Stimulated activated CD4-positive, alpha-beta T cell treated with anti-CD3 and anti-CD28 coated beads, TNF-alpha, amount 100 ng/mL, for 48 hours (primary cell): ENCODE measurements around the gene SBF2.
"Not testable (repeated sequence)": the region's sequence is repeated elsewhere in the genome, so short reads cannot be mapped to it uniquely, and the experiment has no call there.

ENCODE experiments used
- DNase-seq, 3 donors: peaks; one replicate each; pipeline ENCODE4 v3.0.0-alpha.2; 2020; ENCODE audit warnings: low read depth in 3 of 3

SBF2 gene

DNA sequence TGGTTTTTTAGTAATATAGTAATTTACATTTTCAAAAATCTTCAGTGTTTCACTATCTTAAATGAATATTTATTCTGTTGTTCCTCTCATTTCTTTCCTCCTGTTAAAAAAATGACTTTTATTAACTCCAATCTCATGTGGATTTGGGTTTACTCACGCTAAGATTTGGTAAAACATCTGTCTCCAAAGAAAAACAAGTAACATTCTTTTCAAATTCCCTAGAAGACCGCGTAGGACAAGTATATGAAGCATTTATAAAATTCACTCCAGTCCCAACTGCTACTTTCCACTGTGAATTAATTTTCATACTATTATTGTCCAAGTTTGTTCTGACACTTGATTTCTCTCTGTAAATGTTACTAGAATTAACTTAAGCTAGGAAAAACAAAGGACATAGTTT, 26.2 kb downstream of the SBF2 start:
- no peak for DNase-seq

- no peak for DNase-seq
Measured at GRCh38 chr11:10265936-10266335, 28.1 kb downstream of the SBF2 start.

GRCh38 chr11:10264716-10265115, 29.3 kb downstream of the SBF2 start:
- DNase-seq, result not testable (repeated sequence)

GRCh38 chr11:10263929-10264328, 30.1 kb downstream of the SBF2 start:
- no peak for DNase-seq

GRCh38 chr11:10261821-10262220, 32.2 kb downstream of the SBF2 start:
- DNase-seq, result no peak

- DNase-seq, result no peak
Measured at GRCh38 chr11:10257478-10257877, 36.5 kb downstream of the SBF2 start.

- DNase-seq, result no peak
Measured at GRCh38 chr11:10255388-10256125, 38.5 kb downstream of the SBF2 start.

DNA sequence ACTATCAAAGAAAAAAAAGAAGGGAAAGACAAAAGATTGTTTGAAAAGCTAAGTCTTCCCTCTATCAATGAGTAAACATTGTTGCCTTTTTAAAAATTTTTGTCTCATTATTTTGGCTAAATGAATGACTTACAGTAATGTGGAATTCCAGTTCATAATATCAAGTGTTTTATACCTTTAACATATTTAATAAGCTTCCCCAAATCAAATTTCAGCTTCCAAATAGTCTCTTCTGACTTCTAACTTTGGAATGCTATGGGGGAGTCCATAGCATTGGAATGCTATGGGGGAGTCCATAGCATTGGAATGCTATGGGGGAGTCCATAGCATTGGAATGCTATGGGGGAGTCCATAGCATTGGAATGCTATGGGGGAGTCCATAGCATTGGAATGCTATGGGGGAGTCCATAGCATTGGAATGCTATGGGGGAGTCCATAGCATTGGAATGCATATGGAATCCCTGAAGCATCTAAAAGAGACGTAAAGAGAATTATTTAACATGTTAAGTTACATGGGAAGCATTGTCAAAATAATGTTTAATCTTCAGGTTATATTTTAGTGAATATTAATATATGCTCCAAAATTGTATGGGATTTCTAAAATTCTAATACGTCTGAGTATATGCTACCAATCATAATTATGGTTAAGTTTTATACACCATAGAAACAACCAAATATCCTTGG, 44.4 kb downstream of the SBF2 start:
- not testable (repeated sequence) for DNase-seq

- no peak for DNase-seq
Measured at GRCh38 chr11:10247011-10247410, 47.0 kb downstream of the SBF2 start.

- DNase-seq, result no peak
Measured at GRCh38 chr11:10243896-10244575, 50.0 kb downstream of the SBF2 start.

GRCh38 chr11:10236840-10237239, 57.2 kb downstream of the SBF2 start:
- no peak for DNase-seq

- no peak for DNase-seq
Measured at GRCh38 chr11:10233581-10233980, 60.4 kb downstream of the SBF2 start.

GRCh38 chr11:10232756-10233155, 61.3 kb downstream of the SBF2 start:
- no peak for DNase-seq

GRCh38 chr11:10231803-10232202, 62.2 kb downstream of the SBF2 start:
- DNase-seq, result not testable (repeated sequence)

DNA sequence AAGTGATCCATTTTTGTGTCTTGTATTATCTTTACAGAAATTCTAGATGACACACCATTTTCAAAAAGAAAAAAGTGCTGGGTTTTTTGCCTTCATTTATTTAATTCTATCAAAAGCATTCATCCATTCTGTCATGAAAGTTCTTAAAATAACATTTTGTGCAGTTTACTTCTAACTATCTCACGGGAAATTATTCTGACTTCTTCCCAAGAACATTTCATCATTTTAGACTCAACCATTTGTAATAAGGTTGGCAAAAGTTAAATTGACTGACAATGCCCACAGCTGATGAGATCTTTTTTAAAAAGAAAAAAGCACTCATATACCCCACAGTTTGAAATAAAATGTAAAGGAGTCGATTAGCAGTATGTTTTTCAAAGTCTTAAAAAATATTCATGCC, 68.5 kb downstream of the SBF2 start:
- no peak for DNase-seq

DNA sequence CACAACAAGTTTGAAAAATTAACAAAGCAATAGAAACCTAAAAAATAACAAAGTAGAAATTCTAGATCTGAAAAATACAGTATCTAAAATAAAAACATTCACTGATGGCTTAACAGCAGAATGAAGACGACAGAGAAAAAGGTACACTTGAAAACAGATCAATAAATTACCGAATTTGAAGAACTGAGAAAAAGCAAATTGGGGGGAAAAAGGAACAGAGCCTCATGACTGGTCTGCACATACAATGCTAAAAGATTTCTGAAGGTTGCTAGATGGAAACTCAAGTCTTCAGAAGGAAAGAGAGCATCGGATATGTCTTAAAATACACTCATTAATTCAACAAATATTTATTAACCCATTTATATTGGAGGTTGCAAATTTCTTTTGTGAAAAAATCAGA, 71.6 kb downstream of the SBF2 start:
- DNase-seq, result no peak

DNA sequence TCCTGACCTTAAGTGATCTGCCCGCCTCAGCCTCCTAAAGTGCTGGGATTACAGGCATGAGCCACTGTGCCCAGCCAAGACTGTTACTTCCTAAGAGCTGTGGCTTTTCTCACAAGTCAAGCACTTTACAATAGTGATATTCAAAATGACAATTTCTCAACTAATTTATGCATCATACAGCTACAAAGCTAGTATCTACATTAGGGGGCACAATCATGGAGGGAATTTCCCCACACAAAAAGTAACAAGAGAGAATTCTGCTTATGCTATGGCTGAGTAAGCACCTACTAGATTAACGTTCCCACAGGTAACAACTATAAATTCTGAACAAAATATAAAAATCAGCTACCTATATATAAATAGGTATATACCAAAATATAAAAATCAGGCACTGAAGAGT, 72.7 kb downstream of the SBF2 start:
- DNase-seq, result no peak

GRCh38 chr11:10211470-10211869, 82.5 kb downstream of the SBF2 start:
- no peak for DNase-seq

- no peak for DNase-seq
Measured at GRCh38 chr11:10209326-10209725, 84.7 kb downstream of the SBF2 start.

- DNase-seq, result no peak
Measured at GRCh38 chr11:10208131-10208575, 85.9 kb downstream of the SBF2 start.

DNA sequence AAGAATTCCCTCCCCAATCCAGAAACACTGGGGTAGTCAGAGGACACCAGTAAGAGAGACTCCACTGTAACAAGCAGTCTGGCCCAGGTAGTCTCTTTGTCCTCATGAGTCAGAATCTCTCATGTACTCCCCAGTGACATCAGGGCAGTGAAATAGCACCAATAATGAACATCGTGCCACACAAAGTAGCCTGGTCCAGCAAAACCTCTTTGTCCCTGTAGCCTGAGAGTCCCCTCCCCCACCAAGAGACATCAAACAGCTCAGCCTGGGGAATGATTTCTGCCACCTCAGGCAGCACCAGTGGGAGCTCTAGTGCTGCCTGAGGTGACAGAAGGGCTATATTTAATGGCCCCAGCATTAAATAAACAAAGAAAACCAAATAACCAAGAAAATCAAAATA, 88.1 kb downstream of the SBF2 start:
- DNase-seq, result no peak

DNA sequence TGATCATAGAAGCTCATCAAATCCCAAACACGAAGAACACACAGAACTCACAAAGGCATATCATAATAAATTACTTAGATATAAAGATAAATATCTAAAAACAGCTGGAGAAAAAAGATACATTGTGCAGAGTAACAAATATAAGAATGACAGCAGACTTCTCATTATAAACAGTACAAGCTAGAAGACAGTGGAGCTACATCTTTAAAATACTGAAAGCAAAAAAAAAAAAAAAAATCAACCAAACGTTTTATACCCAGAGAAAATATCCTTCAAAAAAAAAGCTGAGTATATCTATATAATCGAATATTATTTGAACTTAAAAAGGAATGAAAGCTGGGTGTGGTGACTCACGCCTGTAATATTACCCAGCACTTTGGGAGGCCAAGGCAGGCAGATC, 90.0 kb downstream of the SBF2 start:
- DNase-seq, result no peak

DNA sequence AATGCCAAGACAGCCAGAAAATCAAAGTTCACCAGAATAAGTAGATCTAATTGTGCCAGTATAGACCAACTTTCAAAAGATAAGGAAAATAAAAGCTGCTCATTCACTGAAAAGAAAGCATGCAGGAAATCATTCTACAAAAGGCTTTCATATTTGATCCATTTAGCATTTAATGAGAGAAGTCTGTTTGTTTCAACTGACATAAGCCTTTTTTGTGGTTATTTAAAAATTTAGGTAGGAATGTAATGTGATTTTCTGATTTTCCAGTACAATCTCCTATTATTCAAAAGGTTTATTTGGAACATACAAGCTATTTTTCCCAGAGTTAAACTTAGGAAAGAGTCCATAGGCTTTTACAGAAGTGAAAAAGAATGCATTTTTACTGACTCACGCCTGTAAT, 92.7 kb downstream of the SBF2 start:
- no peak for DNase-seq
